ENCODE data around the gene CNTNAP2. TPM values are rescaled to one million over a fixed set of nuclear protein-coding genes. Genes with fewer than 3 reads are reported as not detected.
A peak's percentile ranks its signal among the peaks of the same experiment; 100 is the strongest.

CNTNAP2 gene
- total and polyA plus RNA-seq, 2 of the 4 experiments (the other 2 are of a cell fraction), result not detected

- ATAC-seq (ENCODE audit: low read depth) (no peak), DNase-seq (no peak)
- Histone ChIP-seq H3K14ac (replicated peaks; ENCODE audit: low read depth, low read length) (no peak overlapping the region), H3K4me2 (ENCODE audit: low read depth, low read length) (no peak overlapping the region), H2AK9ac (replicated peaks; ENCODE audit: low read depth, low read length, poor library complexity) (no peak overlapping the region), H3K9me3 (ENCODE audit: control insufficient read depth, insufficient read depth, low read length) (peaks cover 15% of the 10 kb centered on the region; the same call in 1 of the 2 replicates), H2BK15ac (ENCODE audit: low read depth, low read length) (no peak overlapping the region), H2BK5ac (ENCODE audit: low read depth, low read length, poor library complexity, severe bottlenecking) (no peak overlapping the region), H3K56ac (ENCODE audit: extremely low read depth, insufficient read depth, low read length) (no peak overlapping the region), H4K8ac (ENCODE audit: low read depth in 2 of 2, low read length in 2 of 2) (no peak overlapping the region), H3K27me3 (ENCODE audit: control insufficient read depth, insufficient read depth, low read length) (no peaks in the 10 kb centered on the region), H2AK5ac (ENCODE audit: low read depth, low read length) (no peak overlapping the region), H3K4me3 (ENCODE audit: insufficient read depth, low read depth, low read length) (no peak overlapping the region), H4K20me1 (ENCODE audit: insufficient read depth, low read length) (no peaks in the 10 kb centered on the region), H3K23ac (ENCODE audit: low read depth, low read length) (no peak overlapping the region), H2BK20ac (ENCODE audit: low read depth, low read length) (no peak overlapping the region), H3K4me1 (ENCODE audit: control insufficient read depth, insufficient read depth, low read length) (no peaks in the 10 kb centered on the region), H3K36me3 (ENCODE audit: control insufficient read depth, insufficient read depth, low read length) (no peaks in the 10 kb centered on the region), H2AFZ (replicated peaks; ENCODE audit: low read length, poor library complexity) (no peak overlapping the region), H3K4ac (ENCODE audit: low read depth, low read length) (no peak overlapping the region), H3K18ac (ENCODE audit: low read depth, low read length) (no peak overlapping the region), H3K9me1 (ENCODE audit: insufficient read depth, low read length) (no peaks in the 10 kb centered on the region), H3K27ac (ENCODE audit: insufficient read depth, low read length) (no peak overlapping the region), H2BK120ac (ENCODE audit: low read depth, low read length) (no peak overlapping the region), H3K9ac (ENCODE audit: low read depth, low read length) (no peak overlapping the region), H3K79me1 (ENCODE audit: low read depth in 1 of 2, low read length in 2 of 2) (no peaks in the 10 kb centered on the region), H4K5ac (ENCODE audit: low read depth, low read length) (no peak overlapping the region), H4K91ac (ENCODE audit: insufficient read depth, low read depth, low read length) (no peak overlapping the region)
- TF ChIP-seq BHLHE40 (IDR thresholded peaks at IDR 0.05; ENCODE audit: low read depth, low read length) (no peak), MAFK (IDR thresholded peaks at IDR 0.05; ENCODE audit: low read depth, low read length) (peak; percentile 62)
- in situ Hi-C loops (cut with MboI; ENCODE audit: low sequenced_read_pairs) (no loop called here), intact Hi-C loops (cut with micrococcal nuclease) (no loop called here), dilution Hi-C loops (cut with HindIII; ENCODE audit: low sequenced_read_pairs, unreplicated experiment) (no loop called here)
- no CpG with 5 or more reads among the region's 5 CpGs for WGBS, 2 experiments (ENCODE audit: extremely low coverage in 2 of 2, insufficient read length in 1 of 2)
- no TSS peak for BruUV-seq (replicated peaks)
- ChIA-PET CTCF (no interaction called here), POLR2A (ENCODE audit: unreplicated experiment) (no interaction called here)
Measured at GRCh38 chr7:148337995-148338747, 2221.6 kb downstream of the CNTNAP2 start.
